Ishikawa (cell line): Measurements from ENCODE around the gene SMC1B.

Source experiments
- CREB1 ChIP-seq: IDR thresholded peaks from 2 replicates; pipeline ENCODE4 v1.6.1; 2012; ENCODE audit warnings: low read depth
- EP300 ChIP-seq: IDR thresholded peaks from 2 replicates; pipeline ENCODE4 v1.6.1; 2012; ENCODE audit warnings: borderline replicate concordance
- TAF1 ChIP-seq: IDR thresholded peaks from 2 replicates; pipeline ENCODE4 v1.6.1; 2012; ENCODE audit warnings: low read depth, mild to moderate bottlenecking
- TCF12 ChIP-seq: IDR thresholded peaks from 2 replicates; pipeline ENCODE4 v1.6.1; 2012; ENCODE audit warnings: low read depth
- TF ChIP-seq, protein P1 (sequence below): IDR thresholded peaks from 2 replicates; pipeline ENCODE4 v1.6.1; 2012; ENCODE audit warnings: low read depth, mild to moderate bottlenecking

GRCh38 chr22:45455621-45456020 lies 42.2 kb upstream of the SMC1B start:
- TF ChIP-seq, protein P1, sequence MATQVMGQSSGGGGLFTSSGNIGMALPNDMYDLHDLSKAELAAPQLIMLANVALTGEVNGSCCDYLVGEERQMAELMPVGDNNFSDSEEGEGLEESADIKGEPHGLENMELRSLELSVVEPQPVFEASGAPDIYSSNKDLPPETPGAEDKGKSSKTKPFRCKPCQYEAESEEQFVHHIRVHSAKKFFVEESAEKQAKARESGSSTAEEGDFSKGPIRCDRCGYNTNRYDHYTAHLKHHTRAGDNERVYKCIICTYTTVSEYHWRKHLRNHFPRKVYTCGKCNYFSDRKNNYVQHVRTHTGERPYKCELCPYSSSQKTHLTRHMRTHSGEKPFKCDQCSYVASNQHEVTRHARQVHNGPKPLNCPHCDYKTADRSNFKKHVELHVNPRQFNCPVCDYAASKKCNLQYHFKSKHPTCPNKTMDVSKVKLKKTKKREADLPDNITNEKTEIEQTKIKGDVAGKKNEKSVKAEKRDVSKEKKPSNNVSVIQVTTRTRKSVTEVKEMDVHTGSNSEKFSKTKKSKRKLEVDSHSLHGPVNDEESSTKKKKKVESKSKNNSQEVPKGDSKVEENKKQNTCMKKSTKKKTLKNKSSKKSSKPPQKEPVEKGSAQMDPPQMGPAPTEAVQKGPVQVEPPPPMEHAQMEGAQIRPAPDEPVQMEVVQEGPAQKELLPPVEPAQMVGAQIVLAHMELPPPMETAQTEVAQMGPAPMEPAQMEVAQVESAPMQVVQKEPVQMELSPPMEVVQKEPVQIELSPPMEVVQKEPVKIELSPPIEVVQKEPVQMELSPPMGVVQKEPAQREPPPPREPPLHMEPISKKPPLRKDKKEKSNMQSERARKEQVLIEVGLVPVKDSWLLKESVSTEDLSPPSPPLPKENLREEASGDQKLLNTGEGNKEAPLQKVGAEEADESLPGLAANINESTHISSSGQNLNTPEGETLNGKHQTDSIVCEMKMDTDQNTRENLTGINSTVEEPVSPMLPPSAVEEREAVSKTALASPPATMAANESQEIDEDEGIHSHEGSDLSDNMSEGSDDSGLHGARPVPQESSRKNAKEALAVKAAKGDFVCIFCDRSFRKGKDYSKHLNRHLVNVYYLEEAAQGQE, result no peak
- no peak for TF ChIP-seq EP300
- no peak for TF ChIP-seq TAF1
- TF ChIP-seq TCF12, result no peak
- TF ChIP-seq CREB1, result no peak
